GM12878 (cell line): Measurements from ENCODE around the gene ATP6V1D. TPM values are rescaled to one million over a fixed set of nuclear protein-coding genes. Genes with fewer than 3 reads are reported as not detected.

Experiments used
- ATAC-seq: fragments of 200-7000 bp; cut with Tn5 transposase; 3 replicates; pipeline ENCODE4 v1.9.1; 2020; ENCODE audit warnings: mild to moderate bottlenecking, moderate library complexity
- BruUV-seq: library from RNA; stranded (reverse); fragments of 400-500 nt; replicated peaks from 2 replicates; lab custom pipeline; 2021; lab: Mats Ljungman, UMichigan
- CTCF ChIA-PET: fragments of 300-600 bp; sonication (Branson Sonifier 250); formaldehyde crosslinking; extraction: SDS; loops from one replicate; lab custom pipeline; 2021; ENCODE audit warnings: inconsistent platforms; lab: Yijun Ruan, JAX
- POLR2A ChIA-PET: fragments of 350-600 bp; formaldehyde crosslinking; extraction: SDS; loops from one replicate; lab custom pipeline; 2021; ENCODE audit warnings: inconsistent platforms; lab: Charles Lee
- RAD21 ChIA-PET: fragments of 300-600 bp; sonication (Branson Sonifier 250); formaldehyde crosslinking; loops from one replicate; lab custom pipeline; 2023; ENCODE audit warnings: antibody characterized with exemption; ENCODE audit not compliant: unreplicated experiment; lab: Charles Lee
- SMC1A ChIA-PET: fragments of 300-600 bp; sonication (Branson Sonifier 250); formaldehyde crosslinking; loops from one replicate; lab custom pipeline; 2023; ENCODE audit not compliant: unreplicated experiment, uncharacterized antibody; lab: Charles Lee
- DNase-seq: peaks from one replicate; pipeline ENCODE4 v3.0.0-alpha.2; 2011; ENCODE audit warnings: low read depth, low spot score
- FAIRE-seq: peaks from 3 replicates; lab custom pipeline; 2011; peaks lifted over from hg19 to GRCh38; lab: Jason Lieb, UNC
- H2AFZ ChIP-seq: 2 replicates; pipeline ENCODE4 v1.6.0; 2011; ENCODE audit warnings: low read depth, low read length, control low read depth; ENCODE audit not compliant: control insufficient read depth
- H3K27ac ChIP-seq: 2 replicates; pipeline ENCODE4 v1.5.1; 2011; ENCODE audit warnings: control low read depth; ENCODE audit not compliant: control insufficient read depth, insufficient read depth
- H3K27me3 ChIP-seq, 2 experiments: replicated peaks in 1 of 2; 2 replicates each; pipeline versions ENCODE4 v1.6.0 to v1.6.1; 2011; ENCODE audit warnings: low read length in 1 of 2; ENCODE audit not compliant: control insufficient read depth in 2 of 2, insufficient read depth in 2 of 2
- H3K36me3 ChIP-seq, 2 experiments: 2 replicates each; pipeline ENCODE4 v1.5.1; 2011; ENCODE audit warnings: low read length in 1 of 2; ENCODE audit not compliant: control insufficient read depth in 2 of 2, insufficient read depth in 2 of 2
- H3K4me1 ChIP-seq: 2 replicates; pipeline ENCODE4 v1.6.1; 2011; ENCODE audit warnings: mild to moderate bottlenecking, low read length, moderate library complexity, mixed read lengths; ENCODE audit not compliant: control insufficient read depth, insufficient read depth
- H3K4me2 ChIP-seq: 2 replicates; pipeline ENCODE4 v1.6.0; 2011; ENCODE audit warnings: control low read depth; ENCODE audit not compliant: control insufficient read depth, insufficient read depth
- H3K4me3 ChIP-seq: fragments of 200-600 bp; sonication (generic); 2 replicates; pipeline ENCODE4 v1.5.1; 2016
- H3K79me2 ChIP-seq: 2 replicates; pipeline ENCODE4 v1.6.0; 2011; ENCODE audit warnings: low read length; ENCODE audit not compliant: control insufficient read depth, insufficient read depth
- H3K9ac ChIP-seq: 2 replicates; pipeline ENCODE4 v1.8.0; 2011; ENCODE audit warnings: low read length, control low read depth, mixed read lengths; ENCODE audit not compliant: control insufficient read depth, insufficient read depth
- H3K9me3 ChIP-seq: replicated peaks from 3 replicates; pipeline ENCODE4 v1.5.1; 2011; ENCODE audit warnings: mild to moderate bottlenecking, low read length; ENCODE audit not compliant: control insufficient read depth, insufficient read depth
- H4K20me1 ChIP-seq: 2 replicates; pipeline ENCODE4 v1.6.0; 2011; ENCODE audit not compliant: control insufficient read depth, insufficient read depth
- CHD2 ChIP-seq: IDR thresholded peaks from 2 replicates; pipeline ENCODE4 v1.6.1; 2011; ENCODE audit warnings: low read depth, low read length, improper control_type of control experiment, borderline replicate concordance
- EP300 ChIP-seq, 2 experiments: fragments of 150-350 bp in 1 of 2; IDR thresholded peaks; 2 replicates each; pipeline ENCODE4 v1.6.1; 2011 to 2012; ENCODE audit warnings: low read depth in 2 of 2, low read length in 2 of 2, borderline replicate concordance in 1 of 2, improper control_type of control experiment in 1 of 2, inconsistent platforms in 1 of 2; ENCODE audit not compliant: control insufficient read depth in 1 of 2
- MEF2B ChIP-seq: fragments of 450-650 bp; IDR thresholded peaks from 2 replicates; pipeline ENCODE4 v1.6.1; 2018; ENCODE audit warnings: mild to moderate bottlenecking, moderate library complexity; ENCODE audit not compliant: partially characterized antibody, poor library complexity, severe bottlenecking
- PKNOX1 ChIP-seq: fragments of 450-650 bp; IDR thresholded peaks from 2 replicates; pipeline ENCODE4 v1.6.1; 2016; ENCODE audit warnings: mild to moderate bottlenecking
- RELB ChIP-seq: fragments of 450-650 bp; IDR thresholded peaks from 2 replicates; pipeline ENCODE4 v1.6.1; 2017; ENCODE audit warnings: low read depth, mild to moderate bottlenecking, moderate library complexity
- REST ChIP-seq: IDR thresholded peaks from 2 replicates; pipeline ENCODE4 v1.6.1; 2012; ENCODE audit warnings: mild to moderate bottlenecking, low read depth, low read length
- RFX5 ChIP-seq: IDR thresholded peaks from 2 replicates; pipeline ENCODE4 v1.6.1; 2011; ENCODE audit warnings: low read depth, low read length, improper control_type of control experiment
- SKIL ChIP-seq: fragments of 450-650 bp; IDR thresholded peaks from 2 replicates; pipeline ENCODE4 v1.6.1; 2017; ENCODE audit warnings: mild to moderate bottlenecking, low read depth, inconsistent platforms; ENCODE audit not compliant: poor library complexity, severe bottlenecking
- ZBTB11 ChIP-seq: fragments of 450-650 bp; formaldehyde crosslinking; IDR thresholded peaks from 2 replicates; pipeline ENCODE4 v1.5.0; 2022; ENCODE audit warnings: mild to moderate bottlenecking, missing genetic modification characterization
- WGBS: methylation state at CpG from one replicate; pipeline ENCODE4 v1.1.6; 2016; ENCODE audit warnings: low lambda C conversion rate; ENCODE audit not compliant: insufficient replicate concordance, insufficient coverage; ENCODE audit errors: missing lambda C conversion rate; 5-methylcytosine and 5-hydroxymethylcytosine counted together
- in situ Hi-C: fragments of 300-500 bp; cut with MboI; formaldehyde crosslinking; loops from 9 replicates; pipeline ENCODE4 v1.14.3; 2018; ENCODE audit warnings: mixed read lengths
- intact Hi-C: fragments of 100-400 bp; cut with micrococcal nuclease; formaldehyde crosslinking; loops from one replicate; pipeline ENCODE4 v1.14.2; 2022; ENCODE audit not compliant: unreplicated experiment
- polyA plus RNA-seq, 11 experiments: library from polyadenylated mRNA; depleted of rRNA in 4 of 11; unstranded in 6 of 11; stranded (reverse) in 5 of 11; fragments of >200 nt; fragmentation: Nextera tagmentation in 4 of 11; fragmentation: Illumina TruSeq in 1 of 11; extraction: Ambion mirVana in 4 of 11; extraction: Trizol in 1 of 11; gene quantifications; 1 replicate in 1 of 11; 2 replicates in 10 of 11; pipeline versions ENCODE4 v1.2.1 to v1.2.3, GENCODE V29; 2011 to 2016; ENCODE audit warnings: inconsistent platforms in 2 of 11, missing spikeins in 2 of 11, low read depth in 1 of 11
- total RNA-seq, 4 experiments: library from RNA; depleted of rRNA in 3 of 4; stranded (reverse); fragments of >200 nt in 3 of 4; fragmentation: Illumina TruSeq in 1 of 4; extraction: Trizol in 1 of 4; gene quantifications; 2 replicates each; pipeline versions ENCODE4 v1.2.1 to v1.2.3, GENCODE V29; 2013 to 2021

The ATP6V1D gene
- total and polyA plus RNA-seq, 10 of the 15 experiments (the other 5 are each of a cell fraction or from before 2014, with no cell fraction given): 24.0 to 71.6 (median 47.8) TPM

- Histone ChIP-seq H3K27me3 (no peaks in the 10 kb centered on the region), H3K9ac (no peak overlapping the region), H3K4me2 (no peak overlapping the region), H3K27ac (no peak overlapping the region), H4K20me1 (no peaks in the 10 kb centered on the region), H3K4me1 (no peaks in the 10 kb centered on the region), H3K9me3 (no peaks in the 10 kb centered on the region; the same call in 2 of the 3 replicates), H3K36me3 (peaks cover 5 to 27% of the 10 kb centered on the region in 2 experiments), H2AFZ (no peak overlapping the region), H3K79me2 (peaks cover 66% of the 10 kb centered on the region), H3K4me3 (no peak overlapping the region)
- SMC1A ChIA-PET: interaction anchor here (1.4 to 1.5 kb wide), 2 partner anchors 9 to 308 kb away, joined by 3 to 4 read pairs; no protein-coding TSS in a partner anchor
- CTCF ChIA-PET: interaction anchor here (0.6 to 1.3 kb wide), 3 partner anchors 14 to 206 kb away, joined by 3 to 5 read pairs (median 3); no protein-coding TSS in a partner anchor
- RAD21 ChIA-PET: interaction anchor here (1.1 kb wide), 1 partner anchor 339 kb away, joined by 3 read pairs; no protein-coding TSS in a partner anchor
- 89% methylated on average over 4 of the region's 4 CpGs for WGBS
- POLR2A ChIA-PET: interaction anchor here (0.7 kb wide), 1 partner anchor 1380 kb away, joined by 3 read pairs; no protein-coding TSS in a partner anchor
- FAIRE-seq: no peak
- intact Hi-C loops: no loop called here
- in situ Hi-C loops: no loop called here
- no TSS peak for BruUV-seq
- ATAC-seq: peak; percentile 77
- DNase-seq: no peak
- TF ChIP-seq SKIL (peak; percentile 39), PKNOX1 (peak; percentile 37; the same call in 1 of the 2 replicates), ZBTB11 (CRISPR knock-in tag) (no peak), RFX5 (peak; percentile 61; the same call in 1 of the 2 replicates), EP300 (IDR thresholded peaks at IDR 0.05; ENCODE audit: borderline replicate concordance in 1 of 2, control insufficient read depth in 1 of 2, low read depth in 2 of 2, low read length in 2 of 2) (peak; percentile 42 to 53; a peak in 2 of 4 replicates), MEF2B (peak; percentile 37), CHD2 (peak; percentile 42; the same call in 1 of the 2 replicates), RELB (0 out of 2 replicates have a peak, but pooled peaks have one; percentile 15), REST (no peak)
Observed at GRCh38 chr14:67365476-67365875, 5.9 kb upstream of the ATP6V1D start.
